IMR-90 (cell line): Measurements from ENCODE around the gene MARK4. TPM values are rescaled to one million over a fixed set of nuclear protein-coding genes. Genes with fewer than 3 reads are reported as not detected.
"Not testable (repeated sequence)": the region's sequence is repeated elsewhere in the genome, so short reads cannot be mapped to it uniquely, and the experiment has no call there.

ENCODE experiments used
- ATAC-seq: fragments of 200-7000 bp; cut with Tn5 transposase; 2 replicates; pipeline ENCODE4 v1.9.1; 2020; ENCODE audit warnings: low read depth, mild to moderate bottlenecking, moderate library complexity
- BruUV-seq: library from RNA; stranded (reverse); fragments of 400-500 nt; replicated peaks from 2 replicates; lab custom pipeline; 2021; lab: Mats Ljungman, UMichigan
- CTCF ChIA-PET: fragments of 300-600 bp; formaldehyde crosslinking; extraction: SDS; loops from one replicate; lab custom pipeline; 2021; ENCODE audit warnings: antibody characterized with exemption; lab: Yijun Ruan, JAX
- POLR2A ChIA-PET: fragments of 300-600 bp; sonication (Branson Sonifier 250); formaldehyde crosslinking; loops from one replicate; lab custom pipeline; 2022; ENCODE audit warnings: antibody characterized with exemption; ENCODE audit not compliant: unreplicated experiment; lab: Charles Lee
- DNase-seq: peaks from one replicate; pipeline ENCODE4 v3.0.0; 2013
- H2AFZ ChIP-seq: replicated peaks from 2 replicates; pipeline ENCODE3; 2013; ENCODE audit warnings: low read length, mild to moderate bottlenecking; ENCODE audit not compliant: poor library complexity
- H2AK5ac ChIP-seq: 2 replicates; pipeline ENCODE4 v1.6.1; 2013; ENCODE audit warnings: low read depth, low read length, inconsistent platforms
- H2AK9ac ChIP-seq: replicated peaks from 2 replicates; pipeline ENCODE3; 2013; ENCODE audit warnings: mild to moderate bottlenecking, low read depth, low read length, moderate library complexity; ENCODE audit not compliant: poor library complexity
- H2BK120ac ChIP-seq: 2 replicates; pipeline ENCODE4 v1.6.1; 2013; ENCODE audit warnings: low read depth, low read length, inconsistent platforms
- H2BK15ac ChIP-seq: 3 replicates; pipeline ENCODE4 v1.6.1; 2013; ENCODE audit warnings: low read depth, low read length, inconsistent platforms
- H2BK20ac ChIP-seq: 2 replicates; pipeline ENCODE4 v1.6.1; 2013; ENCODE audit warnings: low read depth, mild to moderate bottlenecking, inconsistent platforms, low read length, moderate library complexity
- H2BK5ac ChIP-seq: 2 replicates; pipeline ENCODE4 v1.6.1; 2013; ENCODE audit warnings: mild to moderate bottlenecking, low read depth, low read length, inconsistent platforms; ENCODE audit not compliant: poor library complexity, severe bottlenecking
- H3K14ac ChIP-seq: replicated peaks from 2 replicates; pipeline ENCODE4 v1.6.1; 2013; ENCODE audit warnings: low read depth, low read length, inconsistent platforms
- H3K18ac ChIP-seq: 2 replicates; pipeline ENCODE4 v1.6.1; 2013; ENCODE audit warnings: low read depth, low read length, control low read depth
- H3K23ac ChIP-seq: 2 replicates; pipeline ENCODE4 v1.6.1; 2013; ENCODE audit warnings: low read depth, low read length, inconsistent platforms
- H3K27ac ChIP-seq: 2 replicates; pipeline ENCODE4 v1.5.1; 2013; ENCODE audit warnings: mild to moderate bottlenecking, control low read depth, low read length; ENCODE audit not compliant: insufficient read depth
- H3K27me3 ChIP-seq: 2 replicates; pipeline ENCODE4 v1.6.1; 2013; ENCODE audit warnings: low read length; ENCODE audit not compliant: control insufficient read depth, insufficient read depth
- H3K36me3 ChIP-seq: 2 replicates; pipeline ENCODE4 v1.6.1; 2013; ENCODE audit warnings: low read length, mixed read lengths; ENCODE audit not compliant: control insufficient read depth, insufficient read depth
- H3K4ac ChIP-seq: 2 replicates; pipeline ENCODE4 v1.6.1; 2013; ENCODE audit warnings: low read depth, low read length, inconsistent platforms
- H3K4me1 ChIP-seq: 2 replicates; pipeline ENCODE4 v1.6.1; 2013; ENCODE audit warnings: low read length, mixed read lengths; ENCODE audit not compliant: control insufficient read depth, insufficient read depth
- H3K4me2 ChIP-seq: 2 replicates; pipeline ENCODE4 v1.6.1; 2013; ENCODE audit warnings: low read depth, mild to moderate bottlenecking, control low read depth, low read length, moderate library complexity
- H3K4me3 ChIP-seq: 2 replicates; pipeline ENCODE4 v1.5.1; 2013; ENCODE audit warnings: low read depth, mild to moderate bottlenecking, control low read depth, low read length, moderate library complexity; ENCODE audit not compliant: insufficient read depth
- H3K56ac ChIP-seq: 2 replicates; pipeline ENCODE4 v1.6.1; 2013; ENCODE audit warnings: low read length, inconsistent platforms; ENCODE audit not compliant: insufficient read depth; ENCODE audit errors: extremely low read depth
- H3K79me1 ChIP-seq, 2 experiments: 2 replicates each; pipeline ENCODE4 v1.6.1; 2013; ENCODE audit warnings: low read length in 2 of 2, inconsistent platforms in 1 of 2, low read depth in 1 of 2
- H3K9ac ChIP-seq: 2 replicates; pipeline ENCODE4 v1.6.1; 2013; ENCODE audit warnings: low read depth, low read length, control low read depth
- H3K9me1 ChIP-seq: 2 replicates; pipeline ENCODE4 v1.6.1; 2013; ENCODE audit warnings: low read length, inconsistent platforms; ENCODE audit not compliant: insufficient read depth
- H3K9me3 ChIP-seq: 2 replicates; pipeline ENCODE4 v1.6.1; 2013; ENCODE audit warnings: low read length; ENCODE audit not compliant: control insufficient read depth, insufficient read depth
- H4K20me1 ChIP-seq: 2 replicates; pipeline ENCODE4 v1.6.1; 2013; ENCODE audit warnings: low read length, inconsistent platforms; ENCODE audit not compliant: insufficient read depth
- H4K5ac ChIP-seq: 2 replicates; pipeline ENCODE4 v1.6.1; 2013; ENCODE audit warnings: mild to moderate bottlenecking, low read depth, low read length, control low read depth
- H4K8ac ChIP-seq, 2 experiments: 2 replicates each; pipeline ENCODE4 v1.6.1; 2013; ENCODE audit warnings: low read depth in 2 of 2, low read length in 2 of 2, control low read depth in 1 of 2, inconsistent platforms in 1 of 2
- H4K91ac ChIP-seq: 2 replicates; pipeline ENCODE4 v1.6.1; 2013; ENCODE audit warnings: low read depth, low read length, inconsistent platforms; ENCODE audit not compliant: insufficient read depth
- whole genome bisulfite sequencing, 2 experiments: methylation state at CpG; one replicate each; pipeline versions ENCODE4 v1.1.5 to v1.1.7; 2013; ENCODE audit warnings: missing lambda C conversion rate in 2 of 2; ENCODE audit not compliant: insufficient read length in 1 of 2; ENCODE audit errors: extremely low coverage in 2 of 2; 5-methylcytosine and 5-hydroxymethylcytosine counted together
- dilution Hi-C: fragments of 300-500 bp; cut with HindIII; formaldehyde crosslinking; loops from one replicate; pipeline ENCODE4 v1.14.3; 2018; ENCODE audit warnings: low sequenced_read_pairs; ENCODE audit not compliant: unreplicated experiment
- in situ Hi-C: fragments of 300-500 bp; cut with MboI; formaldehyde crosslinking; loops from 3 replicates; pipeline ENCODE4 v1.14.3; 2019; ENCODE audit warnings: low sequenced_read_pairs, inconsistent platforms, mixed read lengths
- intact Hi-C: fragments of 100-400 bp; cut with micrococcal nuclease; formaldehyde crosslinking; loops from 2 replicates; pipeline ENCODE4 v1.10.0; 2022
- polyA plus RNA-seq, 3 experiments: library from polyadenylated mRNA; depleted of rRNA; stranded (reverse); fragments of >200 nt; gene quantifications; 2 replicates each; pipeline ENCODE4 v1.2.3, GENCODE V29; 2012; ENCODE audit warnings: low replicate concordance in 1 of 3
- total RNA-seq: library from RNA; depleted of rRNA; stranded (reverse); fragments of >200 nt; gene quantifications from 2 replicates; pipeline ENCODE4 v1.2.3, GENCODE V29; 2012

MARK4 gene
- total and polyA plus RNA-seq, 2 of the 4 experiments (the other 2 are of a cell fraction) = 11.3 to 20.7 TPM

GRCh38 chr19:45229056-45229455 is 22.0 kb upstream of the MARK4 start:
- no CpG with 5 or more reads among the region's 2 CpGs for WGBS, 2 experiments

More at GRCh38 chr19:45229056-45229455, 22.0 kb upstream of the MARK4 start:
- H4K20me1 ChIP-seq, H3K4me3 ChIP-seq, H2AFZ ChIP-seq, POLR2A ChIA-PET, dilution Hi-C loops, in situ Hi-C loops, H3K4me1 ChIP-seq, H4K5ac ChIP-seq, DNase-seq, H3K4ac ChIP-seq, intact Hi-C loops, H3K9me3 ChIP-seq, H2AK5ac ChIP-seq, H2BK120ac ChIP-seq, H3K14ac ChIP-seq, H3K56ac ChIP-seq, H2AK9ac ChIP-seq, H3K4me2 ChIP-seq, H3K18ac ChIP-seq, H3K79me1 ChIP-seq, ATAC-seq, H3K23ac ChIP-seq, H3K9ac ChIP-seq, H4K8ac ChIP-seq, H2BK15ac ChIP-seq, H4K91ac ChIP-seq, CTCF ChIA-PET, H2BK5ac ChIP-seq, BruUV-seq, H3K27ac ChIP-seq, H3K9me1 ChIP-seq, H2BK20ac ChIP-seq, H3K36me3 ChIP-seq: not testable (repeated sequence)
- peaks cover 28% of the 10 kb centered on the region for H3K27me3 ChIP-seq
